ENCODE data around the gene BLOC1S1.
"Not testable (repeated sequence)": the region's sequence is repeated elsewhere in the genome, so short reads cannot be mapped to it uniquely, and the experiment has no call there.

BLOC1S1 gene

GRCh38 chr12:55746174-55746912 lies 30.5 kb downstream of the BLOC1S1 start:
- no peak for DNase-seq

GRCh38 chr12:55746913-55747231 lies 31.0 kb downstream of the BLOC1S1 start:
- DNase-seq, result no peak

- DNase-seq, result no peak
These were observed 32.6 kb downstream of the BLOC1S1 start for GRCh38 chr12:55748230-55748993.

- DNase-seq, result no peak
These were observed 39.4 kb downstream of the BLOC1S1 start for GRCh38 chr12:55755246-55755645.

- DNase-seq, result no peak
These were observed 41.9 kb downstream of the BLOC1S1 start for GRCh38 chr12:55757701-55758100.

GRCh38 chr12:55758575-55758974 lies 42.7 kb downstream of the BLOC1S1 start:
- not testable (repeated sequence) for DNase-seq

- DNase-seq, result no peak
These were observed 44.8 kb downstream of the BLOC1S1 start for GRCh38 chr12:55760663-55761062.

- no peak for DNase-seq
These were observed 46.8 kb downstream of the BLOC1S1 start for GRCh38 chr12:55762646-55763045.

GRCh38 chr12:55765736-55766290 lies 50.0 kb downstream of the BLOC1S1 start:
- no peak for DNase-seq

GRCh38 chr12:55767156-55767555 lies 51.3 kb downstream of the BLOC1S1 start:
- DNase-seq, result no peak
